GM12878 (cell line): ENCODE results near the gene CLIC5. TPM values are rescaled to one million over a fixed set of nuclear protein-coding genes. Genes with fewer than 3 reads are reported as not detected.

ENCODE experiments used
- ATAC-seq: fragments of 200-7000 bp; cut with Tn5 transposase; 3 replicates; pipeline ENCODE4 v1.9.1; 2020; ENCODE audit warnings: mild to moderate bottlenecking, moderate library complexity
- BruUV-seq: library from RNA; stranded (reverse); fragments of 400-500 nt; replicated peaks from 2 replicates; lab custom pipeline; 2021; lab: Mats Ljungman, UMichigan
- CTCF ChIA-PET: fragments of 300-600 bp; sonication (Branson Sonifier 250); formaldehyde crosslinking; extraction: SDS; loops from one replicate; lab custom pipeline; 2021; ENCODE audit warnings: inconsistent platforms; lab: Yijun Ruan, JAX
- POLR2A ChIA-PET: fragments of 350-600 bp; formaldehyde crosslinking; extraction: SDS; loops from one replicate; lab custom pipeline; 2021; ENCODE audit warnings: inconsistent platforms; lab: Charles Lee
- RAD21 ChIA-PET: fragments of 300-600 bp; sonication (Branson Sonifier 250); formaldehyde crosslinking; loops from one replicate; lab custom pipeline; 2023; ENCODE audit warnings: antibody characterized with exemption; ENCODE audit not compliant: unreplicated experiment; lab: Charles Lee
- SMC1A ChIA-PET: fragments of 300-600 bp; sonication (Branson Sonifier 250); formaldehyde crosslinking; loops from one replicate; lab custom pipeline; 2023; ENCODE audit not compliant: unreplicated experiment, uncharacterized antibody; lab: Charles Lee
- DNase-seq: peaks from one replicate; pipeline ENCODE4 v3.0.0-alpha.2; 2011; ENCODE audit warnings: low read depth, low spot score
- FAIRE-seq: peaks from 3 replicates; lab custom pipeline; 2011; peaks lifted over from hg19 to GRCh38; lab: Jason Lieb, UNC
- H2AFZ ChIP-seq: 2 replicates; pipeline ENCODE4 v1.6.0; 2011; ENCODE audit warnings: low read depth, low read length, control low read depth; ENCODE audit not compliant: control insufficient read depth
- H3K27ac ChIP-seq: 2 replicates; pipeline ENCODE4 v1.5.1; 2011; ENCODE audit warnings: control low read depth; ENCODE audit not compliant: control insufficient read depth, insufficient read depth
- H3K27me3 ChIP-seq, 2 experiments: replicated peaks in 1 of 2; 2 replicates each; pipeline versions ENCODE4 v1.6.0 to v1.6.1; 2011; ENCODE audit warnings: low read length in 1 of 2; ENCODE audit not compliant: control insufficient read depth in 2 of 2, insufficient read depth in 2 of 2
- H3K36me3 ChIP-seq, 2 experiments: 2 replicates each; pipeline ENCODE4 v1.5.1; 2011; ENCODE audit warnings: low read length in 1 of 2; ENCODE audit not compliant: control insufficient read depth in 2 of 2, insufficient read depth in 2 of 2
- H3K4me1 ChIP-seq: 2 replicates; pipeline ENCODE4 v1.6.1; 2011; ENCODE audit warnings: mild to moderate bottlenecking, low read length, moderate library complexity, mixed read lengths; ENCODE audit not compliant: control insufficient read depth, insufficient read depth
- H3K4me2 ChIP-seq: 2 replicates; pipeline ENCODE4 v1.6.0; 2011; ENCODE audit warnings: control low read depth; ENCODE audit not compliant: control insufficient read depth, insufficient read depth
- H3K4me3 ChIP-seq: fragments of 200-600 bp; sonication (generic); 2 replicates; pipeline ENCODE4 v1.5.1; 2016
- H3K79me2 ChIP-seq: 2 replicates; pipeline ENCODE4 v1.6.0; 2011; ENCODE audit warnings: low read length; ENCODE audit not compliant: control insufficient read depth, insufficient read depth
- H3K9ac ChIP-seq: 2 replicates; pipeline ENCODE4 v1.8.0; 2011; ENCODE audit warnings: low read length, control low read depth, mixed read lengths; ENCODE audit not compliant: control insufficient read depth, insufficient read depth
- H3K9me3 ChIP-seq: replicated peaks from 3 replicates; pipeline ENCODE4 v1.5.1; 2011; ENCODE audit warnings: mild to moderate bottlenecking, low read length; ENCODE audit not compliant: control insufficient read depth, insufficient read depth
- H4K20me1 ChIP-seq: 2 replicates; pipeline ENCODE4 v1.6.0; 2011; ENCODE audit not compliant: control insufficient read depth, insufficient read depth
- KAT2A ChIP-seq: conservative IDR thresholded peaks from 2 replicates; pipeline ENCODE4 v1.6.1; 2011; ENCODE audit warnings: low read depth, low read length; ENCODE audit not compliant: control insufficient read depth
- MYB ChIP-seq: fragments of 150-350 bp; IDR thresholded peaks from 2 replicates; pipeline ENCODE4 v1.6.1; 2014; ENCODE audit warnings: mild to moderate bottlenecking, low read depth, low read length, borderline replicate concordance
- POU2F2 ChIP-seq: IDR thresholded peaks from 3 replicates; pipeline ENCODE4 v1.6.1; 2011; ENCODE audit warnings: low read depth, mild to moderate bottlenecking, low read length, borderline replicate concordance
- REST ChIP-seq: IDR thresholded peaks from 2 replicates; pipeline ENCODE4 v1.6.1; 2012; ENCODE audit warnings: mild to moderate bottlenecking, low read depth, low read length
- SMC3 ChIP-seq: IDR thresholded peaks from 2 replicates; pipeline ENCODE4 v1.6.1; 2011; ENCODE audit warnings: low read length, improper control_type of control experiment, borderline replicate concordance
- TARDBP ChIP-seq: IDR thresholded peaks from 2 replicates; pipeline ENCODE4 v1.6.1; 2016; ENCODE audit warnings: borderline replicate concordance
- ZNF217 ChIP-seq: fragments of 450-650 bp; IDR thresholded peaks from 2 replicates; pipeline ENCODE4 v1.6.1; 2017; ENCODE audit warnings: antibody characterized with exemption, mild to moderate bottlenecking
- ZNF592 ChIP-seq: fragments of 450-650 bp; IDR thresholded peaks from 2 replicates; pipeline ENCODE4 v1.6.1; 2017; ENCODE audit warnings: mild to moderate bottlenecking, moderate library complexity
- WGBS: methylation state at CpG from one replicate; pipeline ENCODE4 v1.1.6; 2016; ENCODE audit warnings: low lambda C conversion rate; ENCODE audit not compliant: insufficient replicate concordance, insufficient coverage; ENCODE audit errors: missing lambda C conversion rate; 5-methylcytosine and 5-hydroxymethylcytosine counted together
- in situ Hi-C: fragments of 300-500 bp; cut with MboI; formaldehyde crosslinking; loops from 9 replicates; pipeline ENCODE4 v1.14.3; 2018; ENCODE audit warnings: mixed read lengths
- intact Hi-C: fragments of 100-400 bp; cut with micrococcal nuclease; formaldehyde crosslinking; loops from one replicate; pipeline ENCODE4 v1.14.2; 2022; ENCODE audit not compliant: unreplicated experiment
- polyA plus RNA-seq, 11 experiments: library from polyadenylated mRNA; depleted of rRNA in 4 of 11; unstranded in 6 of 11; stranded (reverse) in 5 of 11; fragments of >200 nt; fragmentation: Nextera tagmentation in 4 of 11; fragmentation: Illumina TruSeq in 1 of 11; extraction: Ambion mirVana in 4 of 11; extraction: Trizol in 1 of 11; gene quantifications; 1 replicate in 1 of 11; 2 replicates in 10 of 11; pipeline versions ENCODE4 v1.2.1 to v1.2.3, GENCODE V29; 2011 to 2016; ENCODE audit warnings: inconsistent platforms in 2 of 11, missing spikeins in 2 of 11, low read depth in 1 of 11
- total RNA-seq, 4 experiments: library from RNA; depleted of rRNA in 3 of 4; stranded (reverse); fragments of >200 nt in 3 of 4; fragmentation: Illumina TruSeq in 1 of 4; extraction: Trizol in 1 of 4; gene quantifications; 2 replicates each; pipeline versions ENCODE4 v1.2.1 to v1.2.3, GENCODE V29; 2013 to 2021

The CLIC5 gene
- total and polyA plus RNA-seq, 10 of the 15 experiments (the other 5 are each of a cell fraction or from before 2014, with no cell fraction given), result 0.01 to 0.08 (median 0.02) TPM; not detected in 7

GRCh38 chr6:45915780-45916468, 99.7 kb downstream of the CLIC5 start (continued):
- TF ChIP-seq TARDBP, result no peak
- TF ChIP-seq POU2F2, result no peak
- TF ChIP-seq MYB, result no peak
- no peak for TF ChIP-seq ZNF217
- TF ChIP-seq KAT2A, result no peak
- TF ChIP-seq SMC3, result no peak
- no peak for TF ChIP-seq ZNF592

- H3K79me2 ChIP-seq, result no peaks in the 10 kb centered on the region
- DNase-seq, result no peak
- ChIA-PET POLR2A (no interaction called here), CTCF (interaction anchor here (1.7 to 2.3 kb wide), 2 partner anchors 11 to 19 kb away, joined by 5 read pairs; no protein-coding TSS in a partner anchor)
- in situ Hi-C loops, result no loop called here
- no peaks in the 10 kb centered on the region for H3K36me3 ChIP-seq
- intact Hi-C loops, result no loop called here
- no peak overlapping the region for H2AFZ ChIP-seq
- H3K4me2 ChIP-seq, result no peak overlapping the region
- H3K27me3 ChIP-seq, result no peaks in the 10 kb centered on the region; a peak in 3 of 4 replicates
- H4K20me1 ChIP-seq, result no peaks in the 10 kb centered on the region
- H3K9ac ChIP-seq, result no peak overlapping the region
- BruUV-seq, result no TSS peak
- 46% methylated on average over 7 of the region's 7 CpGs for WGBS
- no peak overlapping the region for H3K4me3 ChIP-seq
- TF ChIP-seq REST, result no peak
- TF ChIP-seq, all 136 proteins: peak for 0
- ATAC-seq (no peak), FAIRE-seq (no peak)
- Histone ChIP-seq H3K27ac (no peak overlapping the region), H3K9me3 (no peaks in the 10 kb centered on the region), H3K4me1 (no peaks in the 10 kb centered on the region)
- ChIA-PET SMC1A (interaction anchor here (0.7 kb wide), 1 partner anchor 539 kb away, joined by 3 read pairs; no protein-coding TSS in a partner anchor), RAD21 (no interaction called here)
These were observed 104.0 kb downstream of the CLIC5 start for GRCh38 chr6:45911691-45912090.
